Kidney epithelial cell (primary cell): Measurements from ENCODE around the gene CDK14. TPM values are rescaled to one million over a fixed set of nuclear protein-coding genes. Genes with fewer than 3 reads are reported as not detected.

ENCODE experiments used
- DNase-seq: peaks from one replicate; pipeline ENCODE4 v3.0.0-alpha.2; 2010; ENCODE audit warnings: low read depth
- H3K27me3 ChIP-seq: 2 replicates; pipeline ENCODE4 v1.6.0; 2011; ENCODE audit warnings: low read length; ENCODE audit not compliant: control insufficient read depth, insufficient read depth
- H3K36me3 ChIP-seq: 2 replicates; pipeline ENCODE4 v1.5.1; 2011; ENCODE audit warnings: low read length; ENCODE audit not compliant: control insufficient read depth, insufficient read depth
- H3K4me3 ChIP-seq: 2 replicates; pipeline ENCODE4 v1.5.1; 2011; ENCODE audit warnings: low read depth, mild to moderate bottlenecking, control low read depth, low read length
- total RNA-seq: library from RNA; depleted of rRNA; stranded (reverse); fragments of >200 nt; gene quantifications from 2 replicates; pipeline ENCODE4 v1.2.3, GENCODE V29; 2015
- TF ChIP-seq, protein P1 (sequence below): IDR thresholded peaks from 2 replicates; pipeline ENCODE4 v1.5.1; 2011; ENCODE audit warnings: mild to moderate bottlenecking, moderate library complexity, low read length, control low read depth, inconsistent platforms; ENCODE audit not compliant: insufficient read depth, poor library complexity, severe bottlenecking

The CDK14 gene
- total RNA-seq, 1 donor from 2014 or later, result 18.2 TPM

DNA sequence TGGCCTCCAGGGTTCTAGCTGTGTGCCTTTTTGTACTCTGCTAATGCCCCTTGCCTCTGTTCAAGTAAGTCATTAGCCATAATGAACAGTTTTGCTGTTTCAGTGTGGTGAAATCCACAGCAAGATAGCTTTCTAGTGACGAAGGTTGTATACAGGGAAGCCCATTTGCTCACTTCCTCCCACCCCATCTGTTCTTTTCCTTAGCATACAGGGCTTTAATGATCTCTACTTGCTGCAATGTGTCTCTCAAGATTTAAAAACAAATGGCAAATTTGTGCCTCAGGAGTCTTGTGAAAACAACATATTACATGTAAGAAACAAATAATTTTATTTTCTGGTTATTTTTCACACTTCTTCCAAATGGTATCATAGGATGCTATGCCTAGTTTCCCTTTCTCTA lies 243.2 kb downstream of the CDK14 start:
- Histone ChIP-seq H3K4me3 (no peak overlapping the region), H3K27me3 (no peaks in the 10 kb centered on the region), H3K36me3 (no peaks in the 10 kb centered on the region)
- DNase-seq, result no peak
- TF ChIP-seq, protein P1, sequence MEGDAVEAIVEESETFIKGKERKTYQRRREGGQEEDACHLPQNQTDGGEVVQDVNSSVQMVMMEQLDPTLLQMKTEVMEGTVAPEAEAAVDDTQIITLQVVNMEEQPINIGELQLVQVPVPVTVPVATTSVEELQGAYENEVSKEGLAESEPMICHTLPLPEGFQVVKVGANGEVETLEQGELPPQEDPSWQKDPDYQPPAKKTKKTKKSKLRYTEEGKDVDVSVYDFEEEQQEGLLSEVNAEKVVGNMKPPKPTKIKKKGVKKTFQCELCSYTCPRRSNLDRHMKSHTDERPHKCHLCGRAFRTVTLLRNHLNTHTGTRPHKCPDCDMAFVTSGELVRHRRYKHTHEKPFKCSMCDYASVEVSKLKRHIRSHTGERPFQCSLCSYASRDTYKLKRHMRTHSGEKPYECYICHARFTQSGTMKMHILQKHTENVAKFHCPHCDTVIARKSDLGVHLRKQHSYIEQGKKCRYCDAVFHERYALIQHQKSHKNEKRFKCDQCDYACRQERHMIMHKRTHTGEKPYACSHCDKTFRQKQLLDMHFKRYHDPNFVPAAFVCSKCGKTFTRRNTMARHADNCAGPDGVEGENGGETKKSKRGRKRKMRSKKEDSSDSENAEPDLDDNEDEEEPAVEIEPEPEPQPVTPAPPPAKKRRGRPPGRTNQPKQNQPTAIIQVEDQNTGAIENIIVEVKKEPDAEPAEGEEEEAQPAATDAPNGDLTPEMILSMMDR, result no peak

DNA sequence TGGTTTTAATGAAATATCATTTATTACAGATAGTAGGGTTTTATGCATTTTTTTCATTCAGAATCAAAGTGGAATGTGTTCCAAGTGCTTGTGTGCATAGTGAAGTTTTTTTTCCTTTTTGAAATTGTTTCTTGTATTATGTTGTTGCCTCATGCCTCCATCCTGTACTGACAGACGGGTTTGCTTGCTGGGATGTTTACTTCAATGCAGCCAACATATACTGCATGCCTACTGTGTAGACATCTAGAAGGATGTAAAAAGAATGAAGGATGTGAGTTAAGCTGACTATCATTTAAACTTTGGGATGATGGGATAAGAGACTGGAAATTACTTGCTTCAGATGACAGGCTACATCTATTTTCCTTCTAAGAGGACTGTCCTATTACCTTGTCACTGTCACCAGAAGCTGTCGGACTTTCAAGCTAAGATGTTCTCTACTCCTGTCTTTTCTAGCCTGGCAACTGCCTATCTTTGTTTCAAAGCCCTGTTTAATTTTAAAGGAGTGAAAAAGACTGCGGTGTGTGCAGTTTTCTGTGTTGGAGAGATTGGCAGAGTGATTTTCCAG lies 243.7 kb downstream of the CDK14 start:
- no peaks in the 10 kb centered on the region for H3K36me3 ChIP-seq
- DNase-seq, result no peak
- no peaks in the 10 kb centered on the region for H3K27me3 ChIP-seq
- no peak overlapping the region for H3K4me3 ChIP-seq
- TF ChIP-seq, protein P1, result no peak

DNA sequence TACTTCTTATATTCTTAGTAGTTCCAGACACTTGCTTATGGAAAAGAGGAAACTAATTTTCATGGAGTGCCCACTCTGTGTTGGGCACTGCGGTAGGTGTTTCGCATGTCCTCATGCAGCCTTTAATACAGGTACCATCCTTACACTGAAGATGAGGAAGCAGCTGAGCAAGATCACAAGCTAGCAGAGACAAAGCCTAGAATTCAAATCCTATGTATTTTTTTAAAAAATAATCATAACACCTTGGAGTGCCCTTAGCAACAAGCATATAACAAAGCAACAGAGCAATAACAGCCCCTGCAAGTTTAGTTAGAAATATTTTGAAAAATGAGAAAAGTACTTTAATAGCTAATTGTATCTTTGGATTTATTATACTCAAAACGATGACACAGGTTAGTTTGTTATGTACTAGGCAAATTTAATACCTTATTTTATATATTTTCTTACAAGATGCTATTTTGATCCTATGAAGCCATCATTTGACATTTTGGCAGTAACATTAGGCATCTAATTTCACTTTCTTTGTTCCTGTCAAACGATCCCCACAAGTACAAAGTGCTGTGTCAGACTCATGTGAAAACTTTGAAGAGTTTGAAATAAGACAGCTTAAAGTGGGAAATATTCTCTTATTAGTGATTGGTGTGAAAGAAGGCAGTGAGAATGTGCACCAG lies 245.8 kb downstream of the CDK14 start:
- DNase-seq, result no peak
- Histone ChIP-seq H3K36me3 (no peaks in the 10 kb centered on the region), H3K27me3 (no peaks in the 10 kb centered on the region), H3K4me3 (no peak overlapping the region)
- TF ChIP-seq, protein P1, result no peak

DNA sequence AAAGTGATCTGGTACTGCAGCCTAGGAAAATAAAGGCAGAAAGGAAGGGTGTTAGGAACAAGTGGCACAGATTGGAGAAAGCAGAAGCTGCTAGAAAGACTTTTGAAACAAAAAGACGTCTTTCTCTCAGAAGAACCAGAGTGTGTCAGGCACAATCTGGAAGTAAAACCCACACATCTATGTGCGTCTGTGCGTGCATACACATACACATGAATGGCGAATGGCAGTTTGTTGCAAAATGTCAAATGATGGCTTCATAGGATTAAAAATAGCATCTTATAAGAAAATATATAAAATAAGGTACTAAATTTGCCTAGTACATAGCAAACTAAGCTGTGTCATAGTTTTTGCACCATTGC lies 246.3 kb downstream of the CDK14 start:
- Histone ChIP-seq H3K4me3 (no peak overlapping the region), H3K36me3 (no peaks in the 10 kb centered on the region), H3K27me3 (no peaks in the 10 kb centered on the region)
- TF ChIP-seq, protein P1, result no peak
- no peak for DNase-seq

DNA sequence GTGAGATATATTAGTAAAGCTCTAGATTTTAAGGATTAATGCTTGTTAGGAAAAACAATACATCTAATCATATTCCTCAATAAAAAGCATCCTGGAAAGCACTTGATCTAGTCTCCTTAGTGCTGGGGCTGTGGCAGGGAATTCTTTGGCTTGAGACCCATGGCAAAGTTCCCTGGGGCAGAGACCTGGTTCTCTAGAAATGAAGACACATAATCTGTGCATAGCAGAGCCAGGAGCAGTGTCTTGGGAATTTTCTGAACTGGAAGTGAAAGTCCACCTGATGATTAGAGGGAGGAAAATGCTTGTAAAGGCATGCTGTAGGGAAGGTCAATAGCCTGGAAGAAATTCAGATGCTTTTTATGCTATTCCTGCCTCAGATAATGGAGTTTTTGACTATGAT lies 247.4 kb downstream of the CDK14 start:
- no peaks in the 10 kb centered on the region for H3K27me3 ChIP-seq
- H3K4me3 ChIP-seq, result no peak overlapping the region
- TF ChIP-seq, protein P1, result no peak
- H3K36me3 ChIP-seq, result no peaks in the 10 kb centered on the region
- DNase-seq, result no peak

DNA sequence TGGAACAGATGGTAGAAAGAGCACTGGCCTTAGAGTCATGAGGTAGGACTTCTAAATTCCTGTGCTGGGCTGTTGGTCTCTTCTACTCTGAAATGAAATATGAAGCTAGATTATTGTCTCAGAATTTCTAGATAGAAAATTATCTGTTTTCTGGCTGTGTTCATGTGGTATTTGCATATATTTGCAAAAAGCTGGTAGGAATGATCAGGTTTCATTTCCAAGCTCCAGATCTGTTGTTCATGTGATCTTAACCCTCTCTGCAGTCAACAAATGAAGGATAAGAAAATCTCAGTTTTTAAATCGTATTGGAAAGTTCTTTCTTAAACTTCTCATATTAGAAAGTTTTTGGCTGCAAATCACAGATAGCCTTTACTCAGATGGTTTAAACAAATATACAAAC lies 248.3 kb downstream of the CDK14 start:
- Histone ChIP-seq H3K27me3 (no peaks in the 10 kb centered on the region), H3K4me3 (no peak overlapping the region), H3K36me3 (no peaks in the 10 kb centered on the region)
- no peak for DNase-seq
- TF ChIP-seq, protein P1, result no peak
